Suprapubic skin (tissue), 4 donors: Measurements from ENCODE around the gene KRT23.

ENCODE experiments used
- EP300 ChIP-seq: sonication (generic); formaldehyde crosslinking; IDR thresholded peaks from one replicate; pipeline ENCODE4 v1.6.1; 2017; ENCODE audit warnings: antibody characterized with exemption
- POLR2A ChIP-seq, 2 donors: fragments of 450-650 bp; IDR thresholded peaks; one replicate each; pipeline ENCODE4 v1.6.1; 2017; ENCODE audit warnings: antibody characterized with exemption in 2 of 2, mild to moderate bottlenecking in 2 of 2, moderate library complexity in 2 of 2
- POLR2AphosphoS5 ChIP-seq, 3 donors: sonication (generic); formaldehyde crosslinking; IDR thresholded peaks; one replicate each; pipeline ENCODE4 v1.6.1; 2017; ENCODE audit warnings: antibody characterized with exemption in 3 of 3

- TF ChIP-seq POLR2A (IDR thresholded peaks at IDR 0.05) (no peak), EP300 (no peak), POLR2AphosphoS5 (IDR thresholded peaks at IDR 0.05) (no peak)
Observed at GRCh38 chr17:40903129-40903847, 34.2 kb downstream of the KRT23 start.
